ENCODE data around the gene FAM177B. TPM values are rescaled to one million over a fixed set of nuclear protein-coding genes. Genes with fewer than 3 reads are reported as not detected.
A peak's percentile ranks its signal among the peaks of the same experiment; 100 is the strongest.

FAM177B gene
- total RNA-seq, 1 experiment from 2014 or later = not detected

GRCh38 chr1:222772996-222773379 is 36.0 kb downstream of the FAM177B start:
- ATAC-seq = no peak
- no peak for DNase-seq
- no peaks in the 10 kb centered on the region for H3K9me2 ChIP-seq (replicated peaks; ENCODE audit: low read length)
- POLR2A ChIA-PET (ENCODE audit: unreplicated experiment) = no interaction called here
- no peak overlapping the region for H3K27ac ChIP-seq (ENCODE audit: low read length)
- H3K4me3 ChIP-seq (ENCODE audit: low read length) = no peak overlapping the region
- TF ChIP-seq EZH2phosphoT487 (IDR thresholded peaks at IDR 0.05; ENCODE audit: borderline replicate concordance, low read length) (no peak), EZH2 (IDR thresholded peaks at IDR 0.05; ENCODE audit: low read length, unreplicated experiment) (no peak)
- TF ChIP-seq, protein P1, sequence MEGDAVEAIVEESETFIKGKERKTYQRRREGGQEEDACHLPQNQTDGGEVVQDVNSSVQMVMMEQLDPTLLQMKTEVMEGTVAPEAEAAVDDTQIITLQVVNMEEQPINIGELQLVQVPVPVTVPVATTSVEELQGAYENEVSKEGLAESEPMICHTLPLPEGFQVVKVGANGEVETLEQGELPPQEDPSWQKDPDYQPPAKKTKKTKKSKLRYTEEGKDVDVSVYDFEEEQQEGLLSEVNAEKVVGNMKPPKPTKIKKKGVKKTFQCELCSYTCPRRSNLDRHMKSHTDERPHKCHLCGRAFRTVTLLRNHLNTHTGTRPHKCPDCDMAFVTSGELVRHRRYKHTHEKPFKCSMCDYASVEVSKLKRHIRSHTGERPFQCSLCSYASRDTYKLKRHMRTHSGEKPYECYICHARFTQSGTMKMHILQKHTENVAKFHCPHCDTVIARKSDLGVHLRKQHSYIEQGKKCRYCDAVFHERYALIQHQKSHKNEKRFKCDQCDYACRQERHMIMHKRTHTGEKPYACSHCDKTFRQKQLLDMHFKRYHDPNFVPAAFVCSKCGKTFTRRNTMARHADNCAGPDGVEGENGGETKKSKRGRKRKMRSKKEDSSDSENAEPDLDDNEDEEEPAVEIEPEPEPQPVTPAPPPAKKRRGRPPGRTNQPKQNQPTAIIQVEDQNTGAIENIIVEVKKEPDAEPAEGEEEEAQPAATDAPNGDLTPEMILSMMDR (conservative IDR thresholded peaks at IDR 0.05; ENCODE audit: low read depth, low read length) = no peak
- no TSS peak for BruUV-seq (replicated peaks)
- CTCF ChIA-PET = no interaction called here
- H3K9me3 ChIP-seq (ENCODE audit: low read length) = peaks cover 11% of the 10 kb centered on the region
- H3K36me3 ChIP-seq (ENCODE audit: low read depth, low read length) = peaks cover 5% of the 10 kb centered on the region; the same call in 1 of the 2 replicates
- H3K79me2 ChIP-seq (ENCODE audit: low read length) = no peaks in the 10 kb centered on the region
- no peaks in the 10 kb centered on the region for H4K20me1 ChIP-seq (ENCODE audit: low read length)
- H2AFZ ChIP-seq (ENCODE audit: low read length) = no peak overlapping the region
- H3K4me1 ChIP-seq (ENCODE audit: insufficient read depth, low read length) = peaks cover 22% of the 10 kb centered on the region
- intact Hi-C loops (cut with micrococcal nuclease) = no loop called here
- no peak overlapping the region for H3K9ac ChIP-seq (ENCODE audit: low read length)
- H3F3A ChIP-seq (ENCODE audit: low read length, unreplicated experiment) = no peaks in the 10 kb centered on the region
- H3K4me2 ChIP-seq (ENCODE audit: low read length) = no peak overlapping the region
- H3K27me3 ChIP-seq (ENCODE audit: low read length) = no peaks in the 10 kb centered on the region

DNA sequence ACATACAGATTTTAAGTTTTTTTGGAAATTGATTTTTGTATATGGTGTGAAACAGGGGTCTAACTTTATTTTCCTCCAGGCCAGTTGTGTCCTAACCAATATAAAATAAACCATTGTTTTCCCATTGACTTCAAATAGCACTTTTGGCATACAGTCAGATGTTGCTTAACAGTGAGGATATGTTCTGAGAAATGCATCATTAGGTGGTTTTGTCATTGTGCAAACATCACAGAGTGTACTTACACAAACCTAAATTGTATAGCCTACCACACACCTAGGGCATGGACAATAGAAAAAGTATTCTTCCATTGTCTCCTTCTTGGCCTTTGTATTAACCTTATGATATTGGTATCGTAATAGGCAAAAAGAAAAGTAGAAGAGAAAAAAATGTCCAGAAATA is 40.5 kb downstream of the FAM177B start:
- H4K20me1 ChIP-seq (ENCODE audit: low read length) = no peaks in the 10 kb centered on the region
- TF ChIP-seq, protein P1 (conservative IDR thresholded peaks at IDR 0.05; ENCODE audit: low read depth, low read length) = no peak
- no peak for TF ChIP-seq EZH2phosphoT487 (IDR thresholded peaks at IDR 0.05; ENCODE audit: borderline replicate concordance, low read length)
- no peak for TF ChIP-seq EZH2 (IDR thresholded peaks at IDR 0.05; ENCODE audit: low read length, unreplicated experiment)
- ATAC-seq = peak; percentile 96
- H3K9me3 ChIP-seq (ENCODE audit: low read length) = no peaks in the 10 kb centered on the region
- H2AFZ ChIP-seq (ENCODE audit: low read length) = no peak overlapping the region
- no peaks in the 10 kb centered on the region for H3K27me3 ChIP-seq (ENCODE audit: low read length)
- H3K4me3 ChIP-seq (ENCODE audit: low read length) = no peak overlapping the region
- intact Hi-C loops (cut with micrococcal nuclease) = loop anchor here (2.0 kb wide), 1 partner anchor 39 kb away; no protein-coding TSS in a partner anchor
- peak overlapping the region; percentile 9; the same call in 1 of the 2 replicates for H3K9ac ChIP-seq (ENCODE audit: low read length)
- BruUV-seq (replicated peaks) = no TSS peak
- no peak overlapping the region; the same call in 1 of the 2 replicates for H3K4me2 ChIP-seq (ENCODE audit: low read length)
- no peaks in the 10 kb centered on the region for H3K79me2 ChIP-seq (ENCODE audit: low read length)
- ChIA-PET POLR2A (ENCODE audit: unreplicated experiment) (no interaction called here), CTCF (interaction anchor here (0.6 kb wide), 1 partner anchor 15 kb away, joined by 9 read pairs; no protein-coding TSS in a partner anchor)
- H3K36me3 ChIP-seq (ENCODE audit: low read depth, low read length) = no peaks in the 10 kb centered on the region
- H3K4me1 ChIP-seq (ENCODE audit: insufficient read depth, low read length) = peaks cover 13% of the 10 kb centered on the region
- no peaks in the 10 kb centered on the region for H3K9me2 ChIP-seq (replicated peaks; ENCODE audit: low read length)
- H3K27ac ChIP-seq (ENCODE audit: low read length) = peak overlapping the region; percentile 63
- no peaks in the 10 kb centered on the region for H3F3A ChIP-seq (ENCODE audit: low read length, unreplicated experiment)
- DNase-seq = peak; percentile 93

GRCh38 chr1:222777977-222778376 is 41.0 kb downstream of the FAM177B start:
- Histone ChIP-seq H3K79me2 (ENCODE audit: low read length) (no peaks in the 10 kb centered on the region), H3F3A (ENCODE audit: low read length, unreplicated experiment) (no peaks in the 10 kb centered on the region), H4K20me1 (ENCODE audit: low read length) (no peaks in the 10 kb centered on the region), H3K9me3 (ENCODE audit: low read length) (no peaks in the 10 kb centered on the region), H3K4me1 (ENCODE audit: insufficient read depth, low read length) (peaks cover 13% of the 10 kb centered on the region), H3K27me3 (ENCODE audit: low read length) (no peaks in the 10 kb centered on the region), H3K9me2 (replicated peaks; ENCODE audit: low read length) (no peaks in the 10 kb centered on the region), H3K4me3 (ENCODE audit: low read length) (no peak overlapping the region), H3K4me2 (ENCODE audit: low read length) (no peak overlapping the region; the same call in 1 of the 2 replicates), H3K9ac (ENCODE audit: low read length) (peak overlapping the region; percentile 9; the same call in 1 of the 2 replicates), H3K36me3 (ENCODE audit: low read depth, low read length) (no peaks in the 10 kb centered on the region), H2AFZ (ENCODE audit: low read length) (no peak overlapping the region), H3K27ac (ENCODE audit: low read length) (peak overlapping the region; percentile 63)
- no TSS peak for BruUV-seq (replicated peaks)
- TF ChIP-seq EZH2 (IDR thresholded peaks at IDR 0.05; ENCODE audit: low read length, unreplicated experiment) (no peak), EZH2phosphoT487 (IDR thresholded peaks at IDR 0.05; ENCODE audit: borderline replicate concordance, low read length) (no peak)
- TF ChIP-seq, protein P1 (conservative IDR thresholded peaks at IDR 0.05; ENCODE audit: low read depth, low read length) = no peak
- intact Hi-C loops (cut with micrococcal nuclease) = loop anchor here (2.0 kb wide), 1 partner anchor 39 kb away; no protein-coding TSS in a partner anchor
- POLR2A ChIA-PET (ENCODE audit: unreplicated experiment) = no interaction called here
- DNase-seq (peak; percentile 94), ATAC-seq (peak; percentile 72)
- CTCF ChIA-PET = no interaction called here

All from PC-3 (cell line).